Measurements from ENCODE around the gene TP53TG5. TPM values are rescaled to one million over a fixed set of nuclear protein-coding genes. Genes with fewer than 3 reads are reported as not detected.

The TP53TG5 gene
- total and polyA plus RNA-seq, 2 of the 8 experiments (the other 6 are each of a cell fraction or from before 2014, with no cell fraction given), result not detected

- peaks cover 0 to 3% of the 10 kb centered on the region in 2 experiments for H4K20me1 ChIP-seq (replicated peaks in 1 of 2; ENCODE audit: control insufficient read depth in 1 of 2, insufficient read depth in 2 of 2, low read length in 2 of 2)
- H3K4me1 ChIP-seq (replicated peaks in 1 of 4; ENCODE audit: control insufficient read depth in 3 of 4, insufficient read depth in 4 of 4, low read length in 3 of 4), result peaks cover 0 to 6% (median 2%) of the 10 kb centered on the region in 4 experiments; a peak in 4 of 7 replicates
- no peak overlapping the region for H3K18ac ChIP-seq (ENCODE audit: extremely low read depth, low read length)
- H3K4me3 ChIP-seq (ENCODE audit: extremely low read depth in 1 of 4, insufficient read depth in 2 of 4, low read depth in 3 of 4, low read length in 4 of 4), result no peak overlapping the region
- no peak overlapping the region for H3K56ac ChIP-seq (replicated peaks; ENCODE audit: insufficient read length, low read depth, low read length)
- H3K23me2 ChIP-seq (ENCODE audit: low read depth, low read length), result peaks cover 21% of the 10 kb centered on the region
- H4K8ac ChIP-seq (ENCODE audit: extremely low read depth, insufficient read depth, low read length), result no peak overlapping the region
- 80% methylated on average over 1 of the region's 1 CpG; no CpG with 5 or more reads in 1 of the 2 experiments for WGBS, 2 experiments (ENCODE audit: extremely low coverage in 1 of 2, insufficient coverage in 1 of 2, insufficient read length in 1 of 2, insufficient replicate concordance in 2 of 2, low coverage in 1 of 2, low lambda C conversion rate in 2 of 2, missing lambda C conversion rate in 1 of 2)
- H3K36me3 ChIP-seq (ENCODE audit: control insufficient read depth in 2 of 4, insufficient read depth in 4 of 4, low read length in 3 of 4), result no peaks in the 10 kb centered on the region
- no peak overlapping the region for H2BK20ac ChIP-seq (ENCODE audit: low read length)
- no peak overlapping the region for H2BK120ac ChIP-seq (replicated peaks; ENCODE audit: low read depth, low read length)
- H3K79me2 ChIP-seq (ENCODE audit: control insufficient read depth in 1 of 2, insufficient read depth in 2 of 2, low read length in 2 of 2), result peaks cover 0 to 8% of the 10 kb centered on the region in 2 experiments; a peak in 1 of 4 replicates
- FAIRE-seq, result no peak
- CTCF ChIA-PET (ENCODE audit: partially characterized antibody), result interaction anchor here (1.0 to 12.6 kb wide), 4 partner anchors 28 to 67 kb away, joined by 3 to 127 read pairs (median 3); partner anchors contain the start of gene TP53TG5
- H3K14ac ChIP-seq (ENCODE audit: insufficient read length), result no peak overlapping the region
- H3K4ac ChIP-seq (replicated peaks; ENCODE audit: insufficient read length, low read depth, low read length), result no peak overlapping the region
- H3K4me2 ChIP-seq (ENCODE audit: insufficient read depth in 1 of 2, low read depth in 2 of 2, low read length in 2 of 2), result no peak overlapping the region
- H3K27me3 ChIP-seq (replicated peaks in 1 of 4; ENCODE audit: control insufficient read depth in 3 of 4, extremely low read depth in 1 of 4, insufficient read depth in 3 of 4, low read length in 3 of 4), result peaks cover 2 to 20% (median 10%) of the 10 kb centered on the region in 4 experiments; a peak in 6 of 7 replicates
- H3K79me1 ChIP-seq (ENCODE audit: low read depth, low read length), result no peaks in the 10 kb centered on the region
- peaks cover 13 to 22% of the 10 kb centered on the region in 2 experiments for H3K9me3 ChIP-seq (ENCODE audit: insufficient read depth in 2 of 2, low read depth in 1 of 2, low read length in 1 of 2)
- no peak overlapping the region for H2BK15ac ChIP-seq (ENCODE audit: low read length)
- no peak overlapping the region for H4K5ac ChIP-seq (ENCODE audit: insufficient read length, low read depth, low read length)
- H2BK5ac ChIP-seq (ENCODE audit: low read depth, low read length), result no peak overlapping the region
- no peak overlapping the region for H3K23ac ChIP-seq (ENCODE audit: insufficient read length)
- no peak overlapping the region for H2AFZ ChIP-seq (ENCODE audit: low read length)
- H3K27ac ChIP-seq (ENCODE audit: low read depth, low read length), result no peak overlapping the region
- H4K91ac ChIP-seq (replicated peaks; ENCODE audit: insufficient read length, low read length), result no peak overlapping the region
- no peak for DNase-seq (ENCODE audit: low read depth in 1 of 2, low spot score in 2 of 2)
- no peak overlapping the region for H2AK5ac ChIP-seq (ENCODE audit: low read depth, low read length)
- TF ChIP-seq RFX5 (IDR thresholded peaks at IDR 0.05; ENCODE audit: borderline replicate concordance, low read depth, low read length) (no peak), NANOG (IDR thresholded peaks at IDR 0.05; ENCODE audit: insufficient read depth, low read depth, low read length, poor library complexity, severe bottlenecking) (no peak), JUN (IDR thresholded peaks at IDR 0.05; ENCODE audit: low read depth, low read length) (no peak), TBP (IDR thresholded peaks at IDR 0.05; ENCODE audit: low read depth, low read length) (no peak), CREB1 (IDR thresholded peaks at IDR 0.05) (no peak), RXRA (IDR thresholded peaks at IDR 0.05; ENCODE audit: insufficient read depth, low read depth, low read length) (no peak), KDM5A (IDR thresholded peaks at IDR 0.05; ENCODE audit: low read length) (no peak), EGR1 (IDR thresholded peaks at IDR 0.05; ENCODE audit: borderline replicate concordance, low read depth, low read length) (no peak), TAF1 (IDR thresholded peaks at IDR 0.05; ENCODE audit: low read depth, low read length) (no peak), TEAD4 (IDR thresholded peaks at IDR 0.05; ENCODE audit: low read depth, low read length) (no peak), NRF1 (IDR thresholded peaks at IDR 0.05; ENCODE audit: low read depth, low read length) (no peak)
- TF ChIP-seq, protein P1, sequence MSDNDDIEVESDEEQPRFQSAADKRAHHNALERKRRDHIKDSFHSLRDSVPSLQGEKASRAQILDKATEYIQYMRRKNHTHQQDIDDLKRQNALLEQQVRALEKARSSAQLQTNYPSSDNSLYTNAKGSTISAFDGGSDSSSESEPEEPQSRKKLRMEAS (IDR thresholded peaks at IDR 0.05), result no peak
- H2BK12ac ChIP-seq (ENCODE audit: low read depth, low read length), result no peak overlapping the region
- POLR2A ChIA-PET (ENCODE audit: partially characterized antibody), result interaction anchor here (1.8 kb wide), 2 partner anchors 10 to 23 kb away, joined by 3 to 5 read pairs; no protein-coding TSS in a partner anchor
- no peak overlapping the region for H3K9ac ChIP-seq (replicated peaks in 1 of 4; ENCODE audit: extremely low read depth in 1 of 4, low read depth in 3 of 4, low read length in 3 of 4)
These were observed 24.8 kb upstream of the TP53TG5 start for GRCh38 chr20:45402946-45403345.

Data from H1 (cell line).